HG02798 (cell line): ENCODE measurements around the gene WASF2.

Experiments
- ATAC-seq: cut with Tn5 transposase; IDR thresholded peaks from one replicate; pipeline ENCODE4 v1.9.1; 2021; ENCODE audit warnings: mild to moderate bottlenecking; ENCODE audit not compliant: unreplicated experiment, poor library complexity

Gene WASF2

DNA sequence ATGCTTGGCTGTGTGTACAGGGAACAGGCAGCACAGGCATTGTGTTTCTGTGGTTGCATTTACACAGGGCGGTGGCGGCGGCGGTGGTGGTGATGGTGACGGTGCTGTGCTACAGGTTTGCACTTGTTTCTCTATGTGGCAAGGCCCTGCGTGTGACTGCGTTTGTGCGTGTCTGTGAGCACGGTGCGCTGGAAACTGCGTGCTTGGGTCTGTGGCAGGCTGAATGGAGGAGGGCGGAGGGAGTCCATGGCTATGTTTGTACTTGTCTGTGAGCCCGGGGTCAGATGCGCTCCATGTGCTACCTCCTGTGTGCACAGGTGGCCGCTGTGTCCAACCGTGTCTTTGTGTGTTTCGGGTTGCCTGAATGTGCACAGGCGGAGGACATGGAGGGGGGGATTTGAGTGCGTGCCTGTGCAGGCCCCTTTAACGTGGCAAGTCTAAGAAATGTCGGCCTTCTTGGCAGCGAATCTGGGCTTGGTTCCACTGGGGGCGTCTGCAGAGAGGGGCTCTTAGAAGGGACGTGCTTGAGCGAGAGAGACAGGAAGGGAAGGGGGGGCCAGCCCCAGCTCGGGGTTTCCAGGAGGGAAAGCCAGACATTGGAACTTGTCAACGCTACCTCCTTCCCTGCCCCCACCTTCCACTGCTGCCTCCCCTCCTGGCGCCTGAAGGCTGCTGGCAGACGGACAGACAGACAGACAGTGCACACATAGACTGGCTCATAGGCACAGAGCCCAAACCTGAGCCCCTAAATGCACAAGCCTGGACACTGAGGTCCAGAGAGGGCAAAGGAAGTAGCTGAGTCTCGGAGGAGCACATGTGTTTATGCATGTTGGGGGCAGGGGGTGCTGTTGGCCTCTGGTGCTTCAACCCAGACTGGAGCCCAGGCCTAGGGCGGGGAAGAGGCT, 32.7 kb upstream of the WASF2 start:
- no peak for ATAC-seq

GRCh38 chr1:27521861-27522431, 32.0 kb upstream of the WASF2 start:
- no peak for ATAC-seq

GRCh38 chr1:27521336-27521831, 31.4 kb upstream of the WASF2 start:
- no peak for ATAC-seq

DNA sequence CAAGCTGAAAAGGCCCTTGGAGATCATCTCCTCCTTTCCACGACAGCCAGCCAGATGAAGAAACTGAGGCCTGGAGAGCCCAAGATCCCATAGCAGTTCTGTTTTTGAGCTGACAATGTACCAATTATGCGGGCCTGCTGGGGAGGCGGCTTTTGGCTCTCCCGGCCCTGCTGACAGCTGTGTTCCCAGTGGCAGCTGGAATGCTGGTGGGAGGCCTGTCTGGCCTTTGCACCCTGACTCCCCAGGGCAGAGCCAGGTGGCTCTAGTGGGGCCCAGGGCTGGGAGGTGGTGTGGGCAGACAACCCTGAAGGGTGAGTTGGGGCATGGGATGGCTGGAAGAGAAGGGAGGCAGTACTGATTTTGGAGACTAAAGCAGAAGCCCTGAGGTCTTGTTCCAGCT, 30.7 kb upstream of the WASF2 start:
- no peak for ATAC-seq

GRCh38 chr1:27519331-27520258, 29.6 kb upstream of the WASF2 start:
- ATAC-seq, result no peak

DNA sequence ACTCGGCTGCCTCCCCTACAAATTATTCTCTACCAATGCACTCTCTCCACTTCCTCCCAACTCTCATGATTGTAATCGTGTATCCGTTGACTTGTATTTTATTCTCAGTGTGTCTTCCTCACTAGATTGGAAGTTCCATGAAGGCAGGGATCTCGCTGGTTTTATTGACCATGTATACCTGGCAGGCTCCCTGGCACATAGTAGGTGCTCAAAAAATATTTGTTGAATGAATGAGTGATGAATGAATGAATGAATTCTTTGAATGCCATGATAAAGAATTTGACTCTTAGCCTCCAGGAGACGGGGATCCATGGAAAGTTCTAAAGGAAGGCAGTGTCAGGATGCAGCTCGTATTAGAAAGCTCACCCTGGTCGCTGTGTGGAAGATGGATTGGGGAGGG, 28.8 kb upstream of the WASF2 start:
- ATAC-seq, result no peak

DNA sequence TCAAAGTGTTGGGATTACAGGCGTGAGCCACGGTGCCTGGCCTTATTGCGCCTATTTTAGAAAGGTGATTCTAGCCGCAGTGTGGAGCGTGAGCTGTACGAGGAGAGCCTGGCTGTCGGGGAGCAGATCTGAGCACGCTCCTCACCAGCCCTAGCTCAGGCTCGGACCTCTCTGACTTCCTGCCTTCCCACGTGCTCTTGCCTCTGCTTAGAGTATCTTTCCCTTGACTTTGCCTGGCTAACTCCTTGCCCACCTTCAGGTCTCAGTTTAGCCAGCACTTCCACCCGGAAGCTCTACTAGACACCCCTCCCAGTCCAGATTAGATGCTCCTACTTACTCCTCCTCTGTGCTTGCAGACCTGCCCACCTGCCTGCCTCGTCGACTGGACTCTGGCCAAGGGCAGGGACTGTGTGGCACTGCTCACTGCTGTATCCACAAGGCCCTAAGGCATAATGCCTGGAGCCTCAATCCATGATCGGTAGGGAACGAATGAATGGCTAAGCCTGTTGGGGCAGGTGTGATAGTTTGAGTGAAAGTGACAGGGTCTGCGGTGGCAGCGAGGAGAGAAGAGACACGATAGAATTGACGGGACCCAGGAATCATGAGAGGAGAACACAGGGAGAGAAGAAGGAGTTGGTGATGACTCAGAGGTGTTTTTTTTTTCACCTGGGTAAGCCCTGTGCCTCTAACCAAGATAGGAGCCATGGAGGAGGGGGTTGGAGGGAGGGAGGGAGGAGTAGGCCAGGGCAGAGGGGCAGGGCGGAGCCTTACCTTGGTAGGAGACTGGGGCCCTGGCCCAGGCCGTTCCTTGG, 28.1 kb upstream of the WASF2 start:
- no peak for ATAC-seq

- no peak for ATAC-seq
Observed at GRCh38 chr1:27517301-27517700, 27.3 kb upstream of the WASF2 start.

- no peak for ATAC-seq
Observed at GRCh38 chr1:27515626-27516025, 25.7 kb upstream of the WASF2 start.

DNA sequence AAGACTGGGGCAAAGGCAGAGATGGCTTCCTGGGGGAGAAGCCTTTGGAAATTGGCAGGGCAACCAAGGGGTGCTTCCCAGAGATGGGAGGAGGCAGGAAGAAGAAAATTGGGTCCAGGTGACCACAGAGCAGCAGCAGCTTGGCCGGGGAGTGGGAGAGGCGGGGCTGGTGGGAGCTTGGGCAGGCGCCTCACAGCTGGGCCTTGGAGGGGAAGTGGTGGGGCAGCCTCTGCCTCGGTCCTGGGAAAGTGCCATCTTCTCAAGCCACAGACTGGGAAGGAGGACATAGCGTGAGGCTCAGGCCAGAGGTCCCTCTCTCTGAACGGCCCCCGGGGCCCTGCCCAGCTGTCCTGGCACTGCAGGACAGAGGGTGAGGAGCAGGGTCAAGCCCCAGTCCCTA, 24.0 kb upstream of the WASF2 start:
- ATAC-seq, result no peak

- no peak for ATAC-seq
Observed at GRCh38 chr1:27513528-27513927, 23.6 kb upstream of the WASF2 start.

DNA sequence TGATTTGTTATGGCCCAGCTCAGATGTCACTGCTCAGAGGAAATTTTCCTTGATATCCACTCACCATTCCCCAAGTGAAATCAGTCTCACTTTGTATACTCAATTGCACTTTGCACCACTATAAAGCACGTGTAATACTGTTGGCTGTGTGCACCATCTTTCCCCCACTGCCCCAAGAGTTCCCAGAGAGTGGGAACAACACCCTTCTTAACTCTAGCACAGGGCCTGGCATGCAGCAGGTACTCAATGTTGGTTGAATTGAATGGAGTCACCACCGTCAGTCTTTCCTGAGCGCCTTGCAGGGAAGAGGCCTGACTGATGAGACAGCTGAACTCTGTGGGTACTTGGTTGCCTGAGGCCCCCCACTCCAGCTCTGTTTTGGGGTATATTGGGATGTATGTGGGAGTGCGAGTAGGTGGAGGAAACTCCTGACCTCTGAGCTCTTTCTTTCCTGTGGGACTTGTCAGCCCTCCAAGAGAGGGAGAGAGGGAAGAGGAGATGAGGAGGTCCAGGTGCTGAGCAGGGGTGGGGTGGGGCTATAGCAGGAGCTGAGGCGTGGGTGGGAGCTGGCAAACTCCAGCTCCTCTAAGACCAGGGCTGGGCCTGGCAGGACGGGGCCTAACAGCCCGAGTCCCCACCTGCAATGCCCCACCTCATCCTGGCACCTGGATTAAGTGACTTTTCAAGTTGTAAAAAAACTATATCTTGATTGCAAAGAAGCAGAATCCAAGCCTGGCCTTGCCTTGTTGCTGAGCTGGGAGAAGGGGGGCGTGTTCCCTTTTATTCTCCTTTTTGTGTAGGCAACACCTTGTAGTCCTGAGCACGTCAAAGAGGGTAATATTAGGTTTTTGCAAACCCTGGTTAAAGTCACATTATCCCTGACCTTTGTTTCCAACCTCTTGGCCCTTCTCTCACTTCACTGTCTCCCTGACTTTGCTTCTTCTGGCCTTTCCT, 19.4 kb upstream of the WASF2 start:
- ATAC-seq, result no peak

DNA sequence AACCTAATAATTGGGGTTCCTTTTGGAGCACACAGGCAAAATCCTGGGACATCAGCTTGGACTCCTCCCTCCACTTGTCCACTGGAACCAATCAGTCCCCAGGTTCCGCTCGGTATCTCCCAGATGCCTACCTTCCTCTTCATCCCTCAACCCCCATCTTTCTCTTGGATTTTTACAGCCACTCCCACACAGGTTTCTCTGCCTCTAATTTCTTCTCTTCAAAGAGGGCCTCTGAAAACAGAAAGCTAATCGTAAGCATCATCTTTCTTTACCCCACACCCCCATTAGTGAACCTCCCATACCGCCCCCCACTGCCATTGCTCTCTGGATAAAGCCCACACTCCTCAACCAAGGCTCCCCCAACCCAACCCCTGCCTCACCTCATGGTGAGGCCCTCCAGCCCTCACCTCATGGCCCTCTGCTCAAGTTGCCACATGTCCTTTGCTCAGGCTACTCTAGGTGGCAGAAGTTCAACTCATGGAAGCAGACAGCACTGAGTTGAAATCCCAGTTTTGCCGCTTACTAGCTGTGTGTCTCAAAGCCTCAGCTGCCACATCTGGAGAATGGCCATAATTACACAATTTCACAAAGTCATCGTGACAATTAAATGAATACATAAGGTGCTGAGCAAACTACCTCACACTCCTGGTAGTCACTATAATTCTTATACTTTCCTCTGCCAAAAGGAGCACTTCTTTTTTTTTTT, 18.1 kb upstream of the WASF2 start:
- no peak for ATAC-seq

GRCh38 chr1:27506703-27507102, 16.7 kb upstream of the WASF2 start:
- ATAC-seq, result no peak

GRCh38 chr1:27505420-27505680, 15.4 kb upstream of the WASF2 start:
- no peak for ATAC-seq

- no peak for ATAC-seq
Observed at GRCh38 chr1:27504588-27505419, 14.8 kb upstream of the WASF2 start.

- no peak for ATAC-seq
Observed at GRCh38 chr1:27503844-27504587, 14.0 kb upstream of the WASF2 start.
